Measurements from ENCODE around the gene NFKBIZ.
A peak's percentile ranks its signal among the peaks of the same experiment; 100 is the strongest.

Gene NFKBIZ

DNA sequence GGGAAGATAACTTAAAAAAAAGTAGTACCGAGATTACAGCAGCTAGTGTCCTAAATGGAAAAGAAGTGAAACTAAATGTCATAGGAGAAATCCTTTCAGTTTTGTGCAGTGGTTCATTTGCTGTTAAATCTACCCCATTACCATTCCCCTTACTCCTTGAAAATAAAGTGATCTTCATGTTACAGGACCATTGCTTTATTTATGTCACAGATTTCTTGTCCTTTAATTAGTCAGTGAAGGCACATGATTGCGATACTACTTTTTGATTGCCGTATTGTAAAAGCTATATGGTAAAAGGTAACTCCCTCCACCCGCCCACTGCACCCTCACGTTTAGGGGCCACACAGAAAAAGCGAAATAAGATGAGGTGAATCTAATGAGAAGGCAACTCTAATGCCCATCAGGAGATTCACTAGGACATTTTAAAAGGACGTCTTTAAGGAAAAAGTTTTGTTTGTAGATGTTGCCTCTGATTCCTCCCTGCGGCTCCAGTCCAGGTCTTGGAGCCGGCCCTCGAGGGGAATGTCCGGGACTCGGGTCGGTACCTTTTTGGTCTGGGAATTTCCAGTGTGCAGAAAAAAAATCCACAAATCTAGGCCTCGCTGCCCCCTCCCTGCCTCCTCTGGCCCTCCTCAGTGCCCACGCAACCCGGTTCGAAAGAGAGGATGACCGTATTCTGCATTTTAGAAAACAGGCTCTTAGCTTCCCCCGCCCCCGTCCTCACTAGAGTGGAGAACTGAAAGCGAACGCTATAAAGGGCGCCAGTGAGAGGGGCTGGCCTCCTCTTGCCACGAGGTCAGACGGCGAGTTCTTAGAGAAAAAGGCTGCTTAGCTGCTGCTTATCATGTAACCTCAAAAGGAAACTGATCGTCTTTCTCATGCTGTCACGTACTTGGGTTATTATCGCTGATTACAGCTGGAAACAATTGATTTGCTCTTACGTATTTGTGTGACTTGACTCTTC is 21.8 kb upstream of the NFKBIZ start:
- peak; percentile 12 for DNase-seq (ENCODE audit: low read depth, low spot score)

DNA sequence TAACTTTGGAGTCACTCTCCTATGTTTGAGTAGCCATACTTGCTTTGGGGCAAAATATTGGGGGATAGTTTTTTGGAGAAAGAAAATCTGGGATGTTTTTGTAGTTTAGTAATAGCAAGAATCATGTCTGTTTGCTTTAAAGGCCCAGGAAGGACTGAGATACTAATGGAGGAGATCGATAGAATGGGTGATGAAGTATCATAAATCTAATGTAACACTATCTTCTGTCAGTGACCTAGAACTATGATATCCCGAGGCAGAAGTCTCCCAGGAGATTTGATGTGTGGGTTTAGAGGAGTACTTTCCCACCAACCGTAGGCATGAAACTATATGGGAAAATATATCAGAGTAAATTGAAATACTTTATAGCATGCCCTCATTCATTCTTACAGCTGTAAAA is 21.0 kb upstream of the NFKBIZ start:
- no peak for DNase-seq (ENCODE audit: low read depth, low spot score)

DNA sequence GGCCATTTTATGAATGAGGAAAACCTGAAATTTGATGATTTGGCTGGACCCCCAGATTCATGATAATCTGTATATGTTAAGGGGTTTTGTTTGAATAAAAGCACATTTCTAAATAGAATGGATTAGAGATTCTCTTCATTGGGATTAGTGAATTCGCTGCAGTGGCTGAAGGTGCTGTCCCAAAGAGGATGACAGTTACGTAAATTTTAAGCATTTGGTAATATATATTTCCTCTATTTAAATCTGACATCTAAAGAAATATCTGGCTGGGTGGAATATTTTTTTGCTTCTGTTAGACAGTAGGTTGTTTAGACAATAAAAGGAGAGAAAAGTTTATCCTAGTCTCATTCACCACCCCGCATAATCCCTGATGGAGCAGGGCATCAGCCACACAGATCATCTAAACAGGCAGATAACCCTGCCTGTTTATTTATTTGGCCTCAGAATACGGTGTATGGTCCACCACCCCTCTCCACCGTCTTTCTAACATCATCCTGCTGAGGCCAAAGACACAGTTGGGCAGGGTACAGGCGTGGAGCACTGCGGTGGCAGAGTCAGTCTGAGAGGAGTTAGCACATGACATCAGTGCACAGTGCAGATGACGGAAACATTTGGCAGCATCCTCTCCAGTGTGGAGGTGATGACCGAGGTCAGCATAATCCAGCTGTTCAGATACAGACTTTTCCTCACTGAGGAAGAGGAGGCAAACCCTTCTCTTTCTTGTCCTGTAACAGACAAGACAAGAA is 20.4 kb upstream of the NFKBIZ start:
- no peak for DNase-seq (ENCODE audit: low read depth, low spot score)

DNA sequence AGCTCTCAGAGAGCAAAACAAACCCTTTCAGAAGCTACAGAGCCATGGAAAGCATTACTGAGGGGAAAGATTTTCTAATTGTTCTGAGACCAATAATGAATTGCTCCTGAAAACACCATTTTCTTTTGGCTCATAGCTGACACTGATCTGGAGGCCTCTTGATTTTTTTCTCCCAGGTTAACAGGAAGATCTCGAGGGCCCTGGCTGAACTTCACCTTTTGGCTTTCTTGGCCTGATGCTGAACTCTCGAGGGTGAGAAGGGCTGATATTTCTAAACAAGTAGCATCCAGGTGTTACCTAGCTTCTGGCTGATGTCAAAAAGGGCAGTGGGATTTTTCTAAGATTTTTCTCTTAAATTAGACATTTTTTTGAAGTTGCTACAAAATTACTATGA is 19.9 kb upstream of the NFKBIZ start:
- DNase-seq (ENCODE audit: low read depth, low spot score): no peak

DNA sequence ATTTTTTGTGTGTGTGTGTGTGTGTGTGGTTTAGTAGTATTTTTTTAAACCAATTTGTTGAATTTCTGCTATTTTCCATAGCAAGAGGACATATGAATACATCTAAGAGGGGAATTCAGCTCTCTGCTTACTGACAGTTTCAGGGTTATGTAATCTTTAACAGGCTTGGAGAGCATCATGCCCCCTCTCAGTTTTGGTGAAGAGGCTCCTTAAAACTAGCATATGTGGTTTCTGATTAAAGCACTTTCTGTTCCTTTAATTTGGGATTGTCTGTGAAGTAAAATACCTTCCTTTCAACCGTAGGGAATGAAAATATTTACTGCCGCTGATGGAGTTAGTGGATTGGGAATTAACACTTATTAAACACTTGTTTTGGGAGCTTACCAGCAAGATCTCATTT is 19.4 kb upstream of the NFKBIZ start:
- no peak for DNase-seq (ENCODE audit: low read depth, low spot score)

DNA sequence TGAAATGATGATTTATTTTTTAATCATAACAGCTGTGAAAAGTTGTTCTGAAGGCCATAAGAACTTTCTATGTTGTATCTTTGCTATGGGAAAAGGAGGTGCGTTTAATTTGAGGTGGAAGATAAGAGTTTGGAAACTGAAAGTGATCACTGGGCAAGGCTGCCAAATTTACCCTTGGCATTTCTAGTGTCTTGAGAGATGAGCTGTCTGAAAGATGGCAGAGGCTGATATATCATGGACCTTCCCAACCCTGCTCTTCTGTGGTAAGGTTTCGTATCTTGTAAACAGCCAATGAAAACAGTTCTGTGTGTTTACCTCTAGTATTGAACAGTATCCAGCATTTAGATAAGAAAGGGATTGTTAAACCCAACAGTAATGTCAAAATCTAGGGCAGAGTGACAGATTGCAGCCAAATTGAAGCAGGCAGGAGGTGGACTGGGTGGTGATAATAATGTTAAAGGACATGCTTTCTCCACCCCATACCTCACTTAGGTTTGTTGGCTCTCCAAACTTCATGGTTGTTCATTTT is 15.8 kb upstream of the NFKBIZ start:
- no peak for DNase-seq (ENCODE audit: low read depth, low spot score)

DNA sequence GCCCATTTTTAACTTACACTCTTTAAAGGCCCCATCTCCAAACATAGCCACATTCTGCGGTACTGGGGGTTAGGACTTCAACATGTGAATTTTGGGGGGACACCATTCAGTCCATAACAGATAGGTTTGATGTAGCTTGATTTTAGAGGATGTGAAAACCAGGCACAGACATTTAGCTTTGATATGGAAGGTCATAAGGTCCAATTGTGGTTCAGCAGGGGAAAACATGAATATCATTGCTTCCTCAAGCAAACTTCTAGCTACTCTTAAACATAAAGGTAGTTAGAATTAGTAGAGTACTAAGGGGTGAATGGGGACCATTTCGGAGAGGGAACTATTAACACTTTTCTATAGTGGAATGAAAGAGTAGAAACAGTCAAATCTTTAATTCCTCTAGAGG is 13.6 kb upstream of the NFKBIZ start:
- no peak for DNase-seq (ENCODE audit: low read depth, low spot score)

DNA sequence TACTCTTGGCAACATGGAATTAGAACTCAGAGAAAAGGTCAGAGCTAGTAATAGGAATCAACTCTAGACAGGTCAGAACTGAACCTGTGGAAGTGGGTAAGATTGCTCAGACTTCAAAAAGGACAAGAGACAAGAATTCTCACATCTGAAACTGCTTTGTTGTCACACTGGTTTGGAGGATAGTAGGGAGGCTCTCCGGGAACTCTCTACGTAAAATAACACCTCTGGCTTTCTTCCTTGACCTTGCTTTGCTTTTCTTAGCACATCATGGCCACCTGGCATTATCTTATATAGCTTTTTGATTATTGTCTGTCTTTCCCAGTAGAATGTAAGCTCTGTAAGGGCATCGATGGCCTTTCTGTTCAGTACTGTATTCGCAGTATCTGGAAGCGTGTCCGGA is 13.2 kb upstream of the NFKBIZ start:
- no peak for DNase-seq (ENCODE audit: low read depth, low spot score)

DNA sequence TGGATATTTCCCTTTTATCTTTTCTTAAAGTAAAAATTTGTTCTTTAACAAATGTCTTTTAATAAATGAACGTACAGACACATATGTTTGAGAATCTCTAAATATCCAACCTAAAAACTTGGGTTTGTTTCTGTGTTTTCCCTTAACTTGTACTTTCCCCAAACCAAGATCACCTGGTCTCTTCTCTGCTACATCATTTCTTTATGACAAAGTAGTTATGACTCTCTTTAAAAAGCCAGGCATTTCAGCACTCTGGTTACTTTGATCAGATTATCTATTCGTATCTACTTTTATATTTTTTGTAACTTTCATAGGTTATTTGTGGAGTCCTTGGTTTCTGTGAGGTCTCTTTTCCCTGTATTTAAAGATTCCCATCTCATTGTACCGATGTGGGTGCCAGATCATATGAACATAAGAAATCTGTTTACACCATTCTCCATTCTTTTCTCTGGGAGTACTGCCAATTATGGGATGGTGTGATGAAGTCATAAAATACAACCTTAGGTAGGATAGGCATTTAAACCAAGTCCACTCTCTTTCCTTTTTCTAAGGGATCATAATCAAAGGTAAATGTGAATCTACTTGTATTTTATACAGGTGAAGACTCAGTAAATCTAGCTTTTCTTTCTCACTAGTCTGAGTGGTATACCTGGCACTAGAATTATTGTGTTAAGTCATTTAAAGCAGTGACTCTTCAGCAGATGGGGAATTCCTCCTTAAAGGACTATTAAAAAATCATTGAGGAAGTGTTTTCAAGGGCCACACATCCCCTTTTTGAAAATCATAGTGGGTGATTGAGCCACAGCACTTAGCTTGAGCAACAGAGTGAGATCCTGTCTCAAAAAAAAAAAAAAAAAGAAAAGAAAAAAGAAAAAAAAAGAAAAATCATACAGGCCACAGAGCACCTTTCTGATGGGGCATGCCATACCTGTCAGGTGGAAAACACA is 12.4 kb upstream of the NFKBIZ start:
- DNase-seq (ENCODE audit: low read depth, low spot score): no peak

DNA sequence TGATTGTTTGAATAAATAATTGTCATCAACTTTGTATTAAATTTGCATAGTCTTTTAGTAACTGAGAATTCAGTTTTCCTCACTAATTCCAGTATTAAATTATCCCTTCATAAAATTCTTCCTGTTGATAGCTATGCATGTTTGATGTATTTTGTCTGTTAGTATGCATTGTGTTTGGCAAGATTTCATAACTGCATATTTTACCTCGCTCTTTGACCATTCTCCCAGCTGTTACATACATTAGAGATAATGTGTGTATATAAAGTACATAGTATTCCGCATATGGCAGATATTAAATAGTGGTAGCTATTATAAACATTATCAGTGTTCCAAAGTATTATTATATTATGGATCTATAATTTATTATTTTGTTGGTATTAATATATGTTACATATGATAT is 10.6 kb upstream of the NFKBIZ start:
- no peak for DNase-seq (ENCODE audit: low read depth, low spot score)

DNA sequence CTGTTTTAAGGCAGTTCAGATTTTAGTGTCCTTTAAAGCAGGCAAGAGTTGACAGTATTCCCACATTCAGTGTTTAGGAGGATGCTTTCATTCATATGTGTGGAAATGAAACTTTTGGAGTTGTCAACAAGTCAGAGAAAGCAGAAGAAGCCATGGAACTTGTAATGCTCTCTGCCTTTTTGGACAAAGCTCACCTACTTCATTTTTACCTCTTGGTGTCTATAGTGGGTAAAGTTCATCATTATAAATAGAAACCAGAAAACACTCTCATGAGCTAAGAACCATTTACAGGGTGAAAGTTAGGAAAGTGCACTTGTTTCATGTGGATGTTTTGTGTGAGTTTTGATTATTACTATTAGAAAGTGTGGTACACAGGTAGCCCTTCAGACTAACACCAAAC is 9.2 kb upstream of the NFKBIZ start:
- no peak for DNase-seq (ENCODE audit: low read depth, low spot score)

DNA sequence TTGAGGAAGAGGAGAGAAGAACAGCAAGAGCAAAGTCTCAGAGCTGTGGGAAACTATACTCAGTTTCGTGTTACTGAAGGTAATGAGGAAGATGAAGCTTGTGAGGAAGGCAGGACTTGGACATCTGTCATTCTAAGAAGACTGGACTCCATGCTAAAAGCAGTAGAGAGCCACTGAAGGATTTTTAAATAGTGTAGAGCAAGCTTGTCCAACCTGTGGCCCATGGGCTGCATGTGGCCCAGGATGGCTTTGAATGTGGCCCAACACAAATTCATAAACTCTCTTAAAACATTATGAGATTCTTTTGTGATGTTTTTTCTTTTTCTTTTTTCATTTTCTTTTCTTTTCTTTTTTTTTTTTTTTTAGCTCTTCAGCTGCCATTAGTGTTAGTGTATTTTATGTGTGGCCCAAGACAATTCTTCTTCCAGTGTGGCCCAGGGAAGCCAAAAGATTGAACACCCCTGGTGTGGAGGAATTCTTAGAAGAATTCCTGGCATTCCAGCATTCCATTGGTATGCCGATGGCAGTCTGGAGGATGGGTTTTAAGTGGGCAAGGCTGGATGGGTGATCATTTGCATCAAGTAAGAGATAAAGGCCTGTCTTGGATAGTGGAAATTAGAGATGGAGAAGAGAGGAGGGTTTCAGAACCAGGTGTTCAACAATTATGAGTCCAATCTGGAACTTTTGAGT is 6.9 kb upstream of the NFKBIZ start:
- DNase-seq (ENCODE audit: low read depth, low spot score): peak; percentile 98

DNA sequence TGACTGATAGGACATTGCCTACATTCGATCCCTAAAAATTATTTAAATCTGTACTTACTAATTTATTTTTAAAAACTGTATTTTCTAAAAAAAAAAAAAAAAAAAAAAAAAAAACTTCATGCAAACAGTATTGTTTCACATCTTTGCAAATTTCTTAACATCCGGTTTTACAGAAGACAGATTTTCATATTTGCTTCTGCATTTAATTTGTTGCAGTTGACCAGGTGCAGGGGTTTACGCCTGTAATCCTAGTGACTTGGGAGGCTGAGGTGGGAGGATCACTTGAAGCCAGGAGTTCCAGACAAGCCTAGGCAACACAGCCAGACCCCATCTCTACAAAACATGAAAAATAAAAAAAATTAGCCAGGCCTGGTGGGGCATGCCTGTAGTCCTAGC is 6.4 kb upstream of the NFKBIZ start:
- DNase-seq (ENCODE audit: low read depth, low spot score): no peak

DNA sequence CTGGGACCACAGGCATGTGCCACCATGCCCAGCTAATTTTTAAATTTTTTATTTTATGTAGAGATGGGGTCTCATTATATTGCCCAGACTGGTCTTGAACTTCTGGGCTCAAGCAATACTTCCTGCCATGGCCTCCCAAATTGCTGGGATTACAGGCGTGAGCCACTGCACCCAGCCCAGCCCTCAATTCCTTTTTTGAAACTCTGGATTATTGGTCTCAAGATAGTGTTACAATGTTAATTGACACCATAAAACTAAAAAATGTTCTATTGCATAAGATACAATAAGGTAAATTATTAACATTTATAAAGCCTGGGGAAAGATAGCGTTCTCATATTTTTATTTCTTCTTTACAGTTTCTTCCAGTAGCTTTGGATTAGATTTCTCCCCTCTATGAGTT is 3.9 kb upstream of the NFKBIZ start:
- no peak for DNase-seq (ENCODE audit: low read depth, low spot score)

DNA sequence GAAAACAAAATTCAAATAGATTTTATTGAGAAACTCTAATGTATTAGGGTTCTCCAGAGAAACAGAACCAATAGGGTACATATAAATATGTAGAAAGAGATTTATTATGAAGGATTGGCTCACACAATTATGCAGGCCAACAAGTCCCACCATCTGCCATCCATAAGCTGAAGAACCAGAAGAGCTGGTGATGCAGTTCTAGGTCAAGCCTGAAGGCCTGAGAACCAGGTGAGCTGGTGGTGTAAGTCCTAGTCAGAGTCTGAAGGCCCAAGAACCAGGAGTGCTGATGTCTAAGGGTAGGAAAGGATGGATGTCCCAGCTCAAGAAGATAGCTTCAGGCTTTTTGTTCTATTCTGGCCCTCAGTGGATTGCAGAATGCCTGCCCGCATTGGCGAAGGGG is 2.6 kb upstream of the NFKBIZ start:
- no peak for DNase-seq (ENCODE audit: low read depth, low spot score)

DNA sequence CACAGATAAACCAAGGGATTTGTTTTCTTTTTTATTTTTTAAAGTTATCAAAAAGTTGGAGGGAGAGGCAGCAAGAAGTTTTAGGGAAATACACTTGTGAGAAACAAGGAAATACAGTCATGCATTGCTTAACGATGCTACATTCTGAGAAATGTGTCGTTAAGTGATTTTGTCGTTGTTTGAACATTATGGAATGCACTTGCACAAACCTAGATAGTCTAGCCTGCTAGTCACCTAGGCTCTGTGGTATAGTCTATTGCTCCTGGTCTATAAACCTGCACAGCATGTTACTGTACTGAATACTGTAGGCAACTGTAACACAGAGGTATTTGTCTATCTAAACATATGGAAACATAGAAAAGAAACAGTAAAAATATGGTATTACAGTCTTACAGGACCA is 2.0 kb upstream of the NFKBIZ start:
- no peak for DNase-seq (ENCODE audit: low read depth, low spot score)

DNA sequence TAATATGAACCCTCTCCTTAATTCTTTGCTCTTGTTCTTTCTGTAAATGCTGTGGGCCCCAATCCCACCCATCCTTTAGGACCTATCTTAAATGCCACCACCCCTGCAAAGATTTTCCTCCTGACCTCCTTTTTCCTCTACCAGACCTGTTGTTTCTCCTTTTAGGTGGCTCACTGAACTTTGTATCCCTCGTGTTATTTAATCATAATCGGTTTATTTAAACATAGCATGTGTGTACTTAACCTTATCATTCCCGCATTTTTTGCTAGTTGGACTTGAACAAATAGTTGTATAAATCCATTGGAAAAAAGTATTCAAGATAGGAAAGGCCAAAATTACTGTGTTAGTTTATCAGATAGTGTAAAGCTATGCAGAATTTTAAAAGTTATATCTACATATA is 988 bp upstream of the NFKBIZ start:
- DNase-seq (ENCODE audit: low read depth, low spot score): no peak

DNA sequence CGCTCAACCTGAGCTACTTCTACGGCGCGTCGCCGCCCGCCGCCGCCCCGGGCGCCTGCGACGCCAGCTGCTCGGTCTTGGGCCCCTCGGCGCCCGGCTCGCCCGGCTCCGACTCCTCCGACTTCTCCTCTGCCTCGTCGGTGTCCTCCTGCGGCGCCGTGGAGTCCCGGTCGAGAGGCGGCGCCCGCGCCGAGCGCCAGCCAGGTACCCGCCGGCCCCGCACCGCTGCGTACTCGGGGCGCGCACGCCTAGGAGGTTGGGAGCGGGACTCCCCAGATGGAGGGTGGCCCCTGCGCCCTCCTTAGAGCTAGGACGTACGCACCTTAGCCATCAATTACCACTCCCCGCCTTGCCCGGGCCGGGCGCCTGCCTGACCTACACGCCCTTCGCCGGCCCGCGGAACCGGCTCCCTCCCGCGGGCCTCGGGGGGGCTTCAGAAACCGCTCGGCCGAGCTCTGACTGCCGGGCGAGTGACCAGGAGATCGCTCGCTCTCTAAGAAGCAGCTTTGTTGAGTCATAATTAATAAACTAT is 466 bp downstream of the NFKBIZ start:
- no peak for DNase-seq (ENCODE audit: low read depth, low spot score)

DNA sequence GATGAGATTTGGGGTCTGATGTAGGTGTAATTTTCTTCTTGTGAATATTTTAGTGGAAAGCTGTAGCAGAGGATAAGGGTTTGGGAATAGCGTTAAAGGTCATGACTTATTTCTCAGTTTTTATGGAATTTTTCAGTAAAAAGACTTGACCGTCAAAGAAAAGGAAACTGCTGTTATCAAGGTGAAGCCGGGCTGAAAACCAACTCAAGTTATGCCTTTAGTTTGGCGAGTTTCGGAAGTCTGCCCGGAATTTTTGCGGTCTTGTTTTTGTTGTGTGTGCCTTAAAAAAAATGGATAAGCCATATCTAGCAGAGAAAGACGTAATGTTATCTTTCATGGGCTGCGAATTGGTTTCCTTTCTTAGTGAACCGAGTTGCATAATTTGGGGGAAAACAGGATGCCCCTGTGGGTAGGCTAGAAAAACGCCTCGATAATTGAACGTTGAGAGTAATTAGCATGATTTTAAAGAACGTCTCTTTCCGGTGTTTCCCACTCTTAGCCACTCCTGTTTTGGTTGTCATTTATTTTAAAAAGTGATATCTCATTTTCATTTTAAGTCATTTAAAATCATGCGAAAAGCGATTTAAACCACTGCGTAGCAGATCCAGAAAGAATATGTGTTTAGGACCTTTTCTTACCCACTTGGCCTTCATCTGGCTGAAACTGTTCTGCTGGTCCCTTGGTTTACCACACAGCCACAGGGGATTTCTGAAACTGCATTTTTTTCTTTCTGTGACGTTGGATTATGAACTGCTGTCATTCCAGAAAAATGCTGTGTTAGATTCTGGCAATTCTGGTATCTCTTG is 1.1 kb downstream of the NFKBIZ start:
- no peak for DNase-seq (ENCODE audit: low read depth, low spot score)
